ENCODE data around the gene TEX14.
"Not testable (repeated sequence)": the region's sequence is repeated elsewhere in the genome, so short reads cannot be mapped to it uniquely, and the experiment has no call there.

TEX14 gene

DNA sequence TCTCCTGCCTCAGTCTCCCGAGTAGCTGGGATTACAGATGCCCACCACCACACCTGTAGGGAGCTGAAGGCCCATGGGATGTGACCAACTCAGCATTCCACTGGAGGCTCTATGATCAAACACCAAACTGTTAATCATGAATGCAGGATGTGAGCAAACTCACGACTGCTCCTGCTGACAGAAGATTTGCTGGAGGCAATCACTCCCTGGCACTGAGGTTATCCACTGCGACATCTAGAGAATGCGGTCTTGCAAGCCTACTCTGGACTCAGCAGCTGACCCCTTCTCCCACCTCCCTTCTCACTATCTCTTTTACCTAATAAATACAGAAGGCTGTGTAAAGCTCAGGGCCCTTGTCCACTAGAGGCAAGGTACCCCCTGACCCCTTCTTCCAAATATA is 4.9 kb downstream of the TEX14 start:
- no peak for DNase-seq

DNA sequence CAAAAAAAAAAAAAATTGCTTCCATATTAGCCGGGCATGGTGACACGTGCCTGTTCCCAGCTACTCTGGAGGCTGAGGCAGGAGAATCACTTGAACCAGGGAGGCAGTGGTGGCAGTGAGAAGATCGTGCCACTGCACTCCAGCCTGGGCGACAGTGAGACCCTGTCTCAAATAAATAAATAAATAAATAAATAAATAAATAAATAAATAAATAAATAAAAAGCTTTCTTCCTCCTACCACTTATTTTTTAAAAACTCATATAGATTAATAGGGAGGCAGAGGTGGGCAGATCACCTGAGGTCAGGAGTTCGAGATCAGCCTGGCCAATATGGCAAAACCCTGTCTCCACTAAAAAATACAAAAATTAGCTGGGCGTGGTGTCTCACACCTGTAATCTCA is 7.4 kb downstream of the TEX14 start:
- DNase-seq: not testable (repeated sequence)

DNA sequence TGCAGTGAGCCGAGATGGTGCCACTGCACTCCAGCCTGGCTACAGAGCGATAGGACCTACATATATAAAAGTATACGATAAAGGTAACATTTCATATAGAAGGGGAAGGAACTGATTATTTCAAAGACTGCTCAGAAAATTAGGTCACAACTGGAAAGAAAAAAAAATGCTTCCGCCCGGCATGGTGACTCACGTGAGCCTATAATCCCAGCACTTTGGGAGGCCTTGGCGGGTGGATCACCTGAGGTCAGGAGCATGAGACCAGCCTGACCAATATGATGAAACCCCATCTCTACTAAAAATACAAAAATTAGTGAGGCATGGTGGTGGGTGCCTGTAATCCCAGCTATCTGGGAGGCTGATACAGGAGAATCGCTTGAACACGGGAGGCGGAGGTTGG is 7.8 kb downstream of the TEX14 start:
- no peak for DNase-seq

DNA sequence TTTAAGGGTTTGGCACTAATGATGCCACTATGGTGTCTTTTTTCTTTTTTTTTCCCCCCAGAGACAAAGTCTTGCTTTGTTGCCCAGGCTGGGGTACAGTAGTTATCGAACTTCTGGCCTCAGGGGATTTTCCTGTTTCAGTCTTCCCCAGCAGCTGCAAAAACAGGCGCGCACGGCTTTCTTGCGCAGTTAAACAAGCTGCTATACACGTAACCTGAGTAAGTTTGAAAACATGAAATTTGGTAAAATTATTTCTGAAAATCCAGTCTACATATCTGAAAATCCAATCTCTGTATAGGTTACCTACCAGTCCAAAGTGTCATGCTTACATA is 11.8 kb downstream of the TEX14 start:
- no peak for DNase-seq

DNA sequence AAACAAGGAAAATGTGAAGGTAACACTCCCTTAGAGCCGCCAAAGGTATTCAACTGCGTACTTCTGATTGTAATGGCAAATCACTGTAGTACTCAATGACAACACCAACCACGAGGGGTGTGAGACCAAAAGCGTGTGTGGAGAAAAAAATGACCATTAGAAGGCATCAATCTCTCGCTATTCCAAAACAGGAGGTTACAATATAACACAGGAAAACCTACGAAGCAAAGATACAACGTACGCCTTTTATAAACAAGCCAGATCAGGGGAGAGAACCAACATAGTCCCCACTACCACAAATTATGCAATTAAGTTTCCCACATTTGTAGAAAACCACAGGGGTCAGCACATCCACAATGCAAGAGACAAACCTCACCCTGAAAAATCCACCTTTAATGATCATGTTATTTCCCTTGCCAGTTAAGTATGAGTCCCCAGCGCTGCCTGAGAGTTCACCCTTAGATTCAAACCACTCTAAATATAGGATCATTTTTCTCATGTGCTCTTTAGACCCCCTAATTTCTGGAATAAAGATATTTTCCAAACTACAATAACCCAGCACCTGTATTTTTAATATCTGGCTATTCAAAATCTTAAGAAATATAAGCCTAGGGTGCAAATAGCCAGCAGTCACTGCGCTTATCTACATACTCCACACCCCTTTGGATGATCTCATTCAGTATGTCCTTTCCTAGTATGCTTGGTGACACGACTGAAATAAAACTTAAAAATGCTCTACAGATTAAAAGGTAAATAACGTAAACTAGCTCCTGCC is 12.4 kb downstream of the TEX14 start:
- no peak for DNase-seq

DNA sequence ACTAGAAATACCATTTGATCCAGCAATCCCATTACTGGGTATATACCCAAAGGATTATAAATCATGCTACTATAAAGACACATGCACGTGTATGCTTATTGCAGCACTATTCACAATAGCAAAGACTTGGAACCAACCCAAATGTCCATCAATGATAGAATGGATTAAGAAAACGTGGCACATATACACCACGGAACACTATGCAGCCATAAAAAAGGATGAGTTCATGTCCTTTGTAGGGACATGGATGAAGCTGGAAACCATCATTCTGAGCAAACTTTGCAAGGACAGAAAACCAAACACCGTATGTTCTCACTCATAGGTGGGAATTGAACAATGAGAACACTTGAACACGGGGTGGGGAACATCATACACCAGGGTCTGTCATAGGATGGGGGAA is 13.6 kb downstream of the TEX14 start:
- DNase-seq: not testable (repeated sequence)

DNA sequence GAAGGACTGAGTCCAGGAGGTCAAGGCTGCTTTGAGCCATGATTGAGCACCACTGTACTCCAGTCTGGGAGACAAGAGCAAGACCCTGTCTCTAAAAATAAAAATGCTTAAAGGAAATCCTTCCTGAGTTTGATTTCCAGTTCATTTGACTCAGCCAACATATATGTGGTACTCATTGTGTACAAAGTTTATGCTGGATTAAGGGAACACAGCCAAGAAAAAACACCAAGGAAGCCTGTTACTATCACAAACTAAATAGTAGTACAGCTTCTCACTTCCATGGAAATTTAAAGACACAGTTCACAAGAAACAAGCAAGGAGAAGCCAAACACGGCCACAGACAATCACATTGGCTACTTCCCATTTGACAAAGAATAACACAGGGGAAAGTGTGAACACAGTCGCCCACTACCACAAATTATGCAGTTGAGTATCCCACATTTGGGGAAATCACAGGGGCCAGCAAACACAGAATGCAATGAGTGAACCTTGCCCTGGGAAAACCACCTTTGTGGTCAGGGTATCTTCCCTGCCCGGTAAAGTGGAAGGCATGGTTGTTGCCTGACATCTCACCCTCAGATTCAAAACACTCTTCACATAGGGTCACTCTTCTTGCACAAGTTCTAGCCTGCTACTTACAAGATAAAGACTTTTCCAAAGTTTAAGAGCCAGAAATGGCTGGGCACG is 14.5 kb downstream of the TEX14 start:
- DNase-seq: no peak

DNA sequence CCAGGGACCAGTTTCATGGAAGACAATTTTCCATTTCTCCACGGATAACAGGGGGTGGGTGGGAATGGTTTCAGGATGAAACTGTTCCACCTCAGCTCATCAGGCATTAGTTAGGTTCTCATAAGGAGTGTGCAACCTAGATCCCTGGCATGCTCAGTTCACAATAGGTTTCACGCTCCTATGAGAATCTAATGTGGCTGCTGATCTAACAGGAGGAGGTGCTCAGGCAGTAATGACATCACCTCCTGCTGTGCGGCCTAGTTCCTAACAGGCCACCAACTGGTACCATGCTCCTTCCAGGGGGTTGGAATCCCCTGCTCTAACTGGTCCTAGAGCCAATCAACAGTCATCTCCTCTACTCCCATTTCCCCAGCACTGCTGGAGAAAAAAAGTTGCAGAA is 19.9 kb downstream of the TEX14 start:
- DNase-seq: no peak

DNA sequence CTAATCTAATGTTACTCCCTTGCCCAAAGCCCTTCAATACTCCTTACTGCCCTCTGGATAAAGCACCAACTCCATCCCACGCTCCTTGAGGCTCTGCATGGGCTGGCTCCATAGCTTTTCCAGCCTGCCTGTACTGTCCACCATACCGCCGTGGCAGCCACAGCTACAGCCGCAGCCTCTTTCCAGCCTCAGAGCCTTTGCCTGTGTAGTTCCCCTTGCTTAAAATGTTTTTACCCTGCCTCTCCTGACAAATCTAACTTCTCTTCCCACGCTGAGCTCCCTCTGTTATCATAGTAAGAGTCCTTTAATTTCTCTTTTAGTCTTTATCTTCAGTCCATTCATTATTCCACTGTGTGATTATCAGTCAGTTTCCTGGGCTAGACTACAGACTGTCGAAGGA is 22.0 kb downstream of the TEX14 start:
- DNase-seq: no peak

DNA sequence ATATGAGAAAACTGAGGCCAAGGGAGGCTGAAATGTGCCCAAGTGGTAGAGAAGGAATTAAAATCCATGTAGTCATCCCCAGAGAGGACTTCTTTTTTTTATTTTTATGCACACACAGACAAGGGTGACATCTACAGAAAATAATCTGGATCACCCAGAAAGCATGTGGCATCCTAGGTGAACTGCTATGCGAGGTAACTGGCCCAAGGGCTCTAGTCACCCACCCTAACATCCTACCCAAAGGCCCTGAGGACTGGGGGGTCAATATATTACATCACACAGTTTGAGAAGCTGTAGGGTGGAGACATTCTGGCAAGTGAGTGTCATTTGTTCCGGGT is 23.3 kb downstream of the TEX14 start:
- DNase-seq: no peak

DNA sequence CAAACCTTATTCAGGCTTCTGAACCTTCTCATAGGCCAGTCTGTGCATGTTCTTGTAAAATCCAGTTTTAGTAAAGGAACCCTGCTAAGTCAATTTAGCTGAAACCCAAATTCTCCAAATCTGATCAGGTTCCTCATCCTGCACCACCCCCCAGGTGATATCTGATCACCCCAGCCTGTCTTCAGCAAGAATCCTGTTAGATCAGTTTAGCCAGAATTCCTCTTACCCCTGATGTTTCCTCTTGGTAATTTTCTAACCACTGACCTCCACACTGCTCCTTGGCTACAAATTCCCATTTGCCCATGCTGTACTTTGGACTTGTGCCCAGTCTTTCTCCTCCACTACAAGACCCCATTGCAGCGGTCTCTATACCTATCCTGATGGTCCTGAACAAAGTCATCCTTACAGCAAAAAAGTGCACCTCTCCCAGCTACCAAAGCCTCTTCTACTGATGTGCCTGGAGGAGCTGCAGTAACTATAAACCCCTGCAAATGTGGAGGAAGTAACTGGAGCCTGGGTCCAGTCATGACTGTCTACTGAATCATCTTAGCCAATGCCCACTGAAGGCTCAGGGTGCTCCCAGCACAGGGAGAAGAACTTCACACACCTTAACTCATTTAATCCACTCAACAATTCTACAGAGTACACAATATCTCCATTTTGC is 23.8 kb downstream of the TEX14 start:
- no peak for DNase-seq

DNA sequence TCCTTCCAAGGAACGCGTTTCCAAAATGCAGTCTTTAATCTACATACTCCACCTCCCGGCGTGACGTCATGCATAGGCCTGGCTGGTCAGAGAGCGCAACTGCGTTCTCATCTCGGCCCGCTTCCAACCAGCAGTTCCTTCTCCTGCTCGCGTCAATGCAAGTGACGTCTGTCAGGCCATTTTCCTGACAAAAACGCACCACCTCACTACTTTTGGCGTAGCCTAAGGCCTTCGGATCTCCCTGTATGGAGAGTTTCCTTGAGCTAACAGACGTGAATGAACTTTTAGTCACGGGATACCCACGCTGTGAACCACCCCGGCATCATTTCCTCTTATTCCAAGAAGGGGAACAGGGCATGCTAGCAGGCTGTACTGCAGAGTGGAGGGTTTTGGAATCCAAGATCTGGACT is 25.0 kb downstream of the TEX14 start:
- no peak for DNase-seq

DNA sequence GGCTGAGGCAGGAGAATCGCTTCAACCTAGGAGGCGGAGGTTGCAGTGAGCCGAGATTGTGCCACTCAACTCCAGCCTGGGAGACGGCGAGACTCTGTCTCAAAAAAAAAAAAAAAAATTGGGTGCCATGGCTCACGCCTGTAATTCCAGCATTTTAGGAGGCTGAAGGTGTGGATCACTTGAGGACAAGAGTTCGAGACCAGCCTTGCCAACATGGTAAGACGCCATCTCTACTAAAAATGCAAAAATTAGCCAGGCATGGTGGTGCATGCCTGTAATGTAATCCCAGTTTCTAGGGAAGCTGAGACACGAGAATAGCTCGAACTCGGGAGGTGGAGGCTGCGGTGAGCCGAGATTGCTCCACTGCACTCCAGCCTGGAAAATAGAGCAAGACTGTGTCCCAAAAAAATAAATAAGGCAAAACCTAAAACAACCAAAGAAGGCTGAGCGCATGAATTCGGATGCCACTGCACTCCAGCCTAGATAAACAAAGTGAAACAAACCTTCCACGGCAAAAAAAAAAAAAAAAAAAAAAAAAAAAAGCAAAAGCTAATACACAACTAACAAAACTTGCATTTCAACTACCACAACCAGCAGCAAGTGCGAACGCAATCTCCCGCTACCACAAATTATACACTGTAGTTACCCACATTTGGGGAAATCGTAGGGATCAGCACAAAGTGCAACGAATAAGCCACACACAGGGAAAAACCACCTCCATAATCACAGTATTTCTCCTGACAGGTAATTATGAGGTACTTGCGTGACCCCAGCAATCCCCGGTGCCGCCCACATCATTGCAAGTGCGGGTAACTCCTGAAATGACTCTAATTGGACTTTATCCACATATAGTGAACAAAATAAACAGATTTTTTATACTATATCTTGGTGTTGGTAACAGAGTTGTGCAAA is 25.6 kb downstream of the TEX14 start:
- DNase-seq: no peak

DNA sequence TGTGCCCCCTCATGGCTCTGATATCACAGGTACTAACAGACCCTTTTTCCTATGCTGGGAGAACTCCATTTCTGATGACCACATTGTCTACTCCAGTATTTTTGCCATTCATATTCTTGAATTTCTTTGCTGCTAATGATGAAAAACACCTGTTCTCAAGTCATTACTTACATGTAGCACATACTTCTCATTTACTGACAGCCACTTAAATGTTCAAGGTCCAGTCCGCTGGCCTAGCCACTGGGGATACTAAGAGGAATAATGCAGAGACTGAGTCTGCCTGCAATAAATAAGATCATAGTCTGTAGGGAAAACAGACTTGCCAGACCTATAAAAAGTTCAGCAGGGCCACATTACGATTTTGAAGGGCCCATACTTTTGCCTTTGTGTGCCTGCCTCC is 27.5 kb downstream of the TEX14 start:
- DNase-seq: no peak

DNA sequence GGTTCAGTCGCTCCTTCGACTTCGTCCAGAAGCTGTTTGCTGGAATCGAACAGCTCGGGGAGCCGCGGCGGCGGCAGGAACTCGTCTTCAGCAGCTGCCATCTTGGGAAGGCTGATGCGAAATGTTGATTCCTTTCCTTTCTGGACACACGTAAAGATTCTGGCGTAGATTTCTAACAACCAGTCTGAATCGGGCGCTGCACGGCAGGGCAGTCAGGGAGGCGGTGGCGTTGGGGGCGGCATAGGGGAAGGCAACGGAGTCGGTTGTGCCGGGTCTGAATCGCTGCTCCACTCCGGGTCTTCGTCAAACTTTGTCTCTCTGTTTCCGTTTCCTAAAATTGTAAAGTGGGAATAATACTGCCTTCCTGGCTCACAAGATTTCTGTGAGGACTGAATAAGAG is 30.3 kb downstream of the TEX14 start:
- no peak for DNase-seq

DNA sequence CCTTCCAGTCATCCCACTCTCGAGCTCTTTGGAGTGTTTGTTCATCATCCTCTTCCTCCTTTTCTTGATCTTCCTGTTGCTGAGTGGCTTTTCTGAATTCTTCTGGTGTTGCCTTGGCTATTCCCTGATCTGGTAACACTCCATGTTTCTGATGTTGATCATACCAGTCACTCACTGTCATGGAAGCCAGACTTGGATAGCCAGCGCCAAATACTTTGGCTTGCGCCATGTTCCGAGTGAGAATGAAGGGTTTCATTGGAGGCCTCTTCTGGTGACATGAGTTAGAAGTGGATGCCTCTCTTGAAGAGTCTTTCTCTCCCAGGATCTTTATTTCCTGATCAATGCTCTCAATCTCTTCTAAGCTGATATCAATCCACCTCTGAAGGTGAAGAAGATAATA is 31.2 kb downstream of the TEX14 start:
- no peak for DNase-seq

DNA sequence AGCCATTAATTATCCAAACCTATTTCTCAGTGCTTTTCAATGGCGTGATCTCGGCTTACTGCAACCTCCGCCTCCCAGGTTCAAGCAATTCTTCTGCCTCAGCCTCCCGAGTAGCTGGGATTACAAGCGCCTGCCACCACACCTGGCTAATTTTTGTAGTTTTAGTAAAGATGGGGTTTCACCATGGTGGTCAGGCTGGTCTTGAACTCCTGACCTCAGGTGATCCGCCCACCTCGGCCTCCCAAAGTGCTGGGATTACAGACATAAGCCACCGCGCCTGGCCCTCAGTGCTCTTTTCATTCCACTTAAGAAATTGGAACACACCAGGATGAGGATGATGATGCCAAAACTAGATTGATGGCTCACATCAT is 32.1 kb downstream of the TEX14 start:
- DNase-seq: not testable (repeated sequence)

DNA sequence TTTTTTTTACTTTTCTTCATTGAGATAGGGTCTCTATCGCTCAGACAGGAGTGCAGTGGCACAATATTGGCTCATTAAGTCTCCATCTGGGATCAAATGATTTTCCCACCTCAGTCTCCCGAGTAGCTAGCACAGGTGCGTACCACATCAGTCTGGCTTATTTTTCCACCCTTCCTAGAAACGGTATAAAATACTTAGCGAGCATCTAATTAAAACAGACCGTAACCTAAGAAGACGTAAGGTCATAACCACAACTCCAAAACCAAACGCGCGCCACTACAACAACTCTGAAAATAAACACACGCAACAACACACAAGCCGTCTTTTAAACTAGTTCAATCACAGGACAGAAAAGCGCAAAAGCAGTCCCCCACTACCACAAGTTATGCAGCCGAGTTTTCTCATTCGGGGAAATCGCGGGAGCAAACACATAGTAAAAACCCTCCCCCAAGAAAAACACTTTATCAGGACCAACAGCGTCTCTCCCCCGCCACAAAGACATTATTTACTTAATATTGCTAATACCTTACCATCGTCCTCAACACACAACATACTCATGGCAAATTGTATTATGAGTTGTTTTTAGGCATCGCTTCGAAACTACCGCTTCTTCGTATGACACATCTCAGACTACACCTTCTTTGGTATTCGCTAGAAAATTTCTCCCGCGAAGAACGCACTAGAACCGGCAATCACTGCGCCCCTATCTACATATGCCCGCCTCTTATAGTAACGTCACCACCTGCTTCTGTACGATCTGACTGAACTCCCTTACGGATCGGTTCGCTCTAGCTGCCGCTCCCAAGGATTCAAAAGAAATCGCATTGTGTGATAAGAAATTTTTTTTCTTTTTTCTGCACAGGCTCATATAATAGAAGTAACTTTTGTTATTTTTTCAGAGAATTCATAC is 32.8 kb downstream of the TEX14 start:
- DNase-seq: peak; percentile 73

DNA sequence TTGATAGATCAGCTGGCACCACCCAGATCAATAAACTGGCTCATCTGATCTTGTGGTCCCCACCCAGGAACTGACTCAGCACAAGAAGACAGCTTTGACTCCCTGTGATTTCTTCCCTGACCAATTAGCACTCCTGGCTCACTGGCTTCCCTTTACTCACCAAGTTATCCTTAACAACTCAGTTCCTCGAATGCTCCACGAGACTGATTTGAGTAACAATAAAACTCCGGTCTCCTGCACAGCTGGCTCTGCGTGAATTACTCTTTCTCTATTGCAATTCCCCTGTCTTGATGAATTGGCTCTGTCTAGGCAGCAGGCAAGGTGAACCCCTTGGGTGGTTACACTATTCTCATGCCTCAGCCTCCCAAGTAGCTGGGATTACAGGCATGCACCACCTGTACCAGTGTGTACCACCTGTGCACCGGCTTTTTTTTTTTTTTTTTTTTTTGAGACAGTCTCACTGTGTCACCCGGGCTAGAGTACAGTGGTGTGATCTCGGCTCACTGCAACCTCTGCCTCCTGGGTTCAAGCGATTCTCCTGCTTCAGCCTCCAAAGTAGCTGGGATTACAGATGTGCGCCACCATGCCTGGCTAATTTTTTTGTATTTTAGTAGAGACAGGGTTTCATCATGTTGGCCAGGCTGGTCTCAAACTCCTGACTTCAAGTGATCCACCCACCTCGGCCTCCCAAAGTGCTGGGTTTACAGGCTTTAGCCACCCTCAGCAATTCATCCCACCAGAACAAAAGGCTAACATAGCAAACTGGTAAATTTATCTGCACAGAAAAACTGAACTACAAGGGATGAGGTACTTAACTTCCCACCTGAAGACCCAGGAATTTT is 33.7 kb downstream of the TEX14 start:
- not testable (repeated sequence) for DNase-seq

DNA sequence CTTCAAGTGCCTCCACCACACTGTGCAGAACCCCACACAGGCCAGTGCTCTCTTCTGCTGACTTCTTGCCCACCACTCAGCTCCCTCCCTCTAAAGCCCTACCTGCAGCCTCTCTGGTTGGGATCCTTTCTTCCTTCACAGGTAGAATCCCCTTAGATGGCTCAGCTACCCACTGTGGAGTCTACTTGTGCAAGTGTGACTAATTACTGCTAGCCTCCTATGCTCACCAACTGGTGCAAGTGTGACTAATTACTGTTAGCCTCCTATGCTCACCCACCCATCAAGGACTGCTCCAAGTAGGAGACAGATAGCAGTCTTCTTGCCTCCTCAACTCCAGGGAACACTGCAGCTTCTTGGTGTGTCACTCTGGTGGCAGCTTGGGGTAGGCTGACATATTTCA is 43.6 kb downstream of the TEX14 start:
- DNase-seq: no peak

DNA sequence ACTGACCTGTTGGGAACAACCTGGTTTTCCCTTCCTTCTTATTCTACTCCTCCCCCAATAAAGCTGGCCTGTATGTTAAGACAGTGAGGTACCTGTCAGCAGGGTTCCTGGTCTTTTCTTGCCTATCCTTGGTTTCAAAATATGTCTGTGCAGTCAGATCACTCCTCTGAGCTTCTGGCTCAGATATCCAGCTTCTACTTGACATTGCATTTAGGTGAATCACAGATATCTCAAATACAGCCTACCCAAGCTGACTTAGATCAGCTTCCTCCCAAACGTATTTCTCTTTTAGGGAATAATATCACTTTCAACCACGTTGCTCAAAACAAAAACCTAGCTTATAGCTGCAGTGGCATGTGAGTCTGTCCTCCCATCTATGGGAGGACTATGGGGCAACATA is 48.7 kb downstream of the TEX14 start:
- DNase-seq: no peak
